Stimulated activated CD4-positive, alpha-beta T cell treated with anti-CD3 and anti-CD28 coated beads, TNF-alpha, amount 100 ng/mL, for 48 hours (primary cell): ENCODE measurements around the gene POLR2J.
A peak's percentile ranks its signal among the peaks of the same experiment; 100 is the strongest.
"Not testable (repeated sequence)": the region's sequence is repeated elsewhere in the genome, so short reads cannot be mapped to it uniquely, and the experiment has no call there.

Experiments used
- DNase-seq, 3 donors: peaks; one replicate each; pipeline ENCODE4 v3.0.0-alpha.2; 2020; ENCODE audit warnings: low read depth in 3 of 3

POLR2J gene

GRCh38 chr7:102466097-102466496 is 12.6 kb downstream of the POLR2J start:
- DNase-seq = no peak

- peak; percentile 91 to 96 (median 92) for DNase-seq
Observed at GRCh38 chr7:102464577-102465280, 14.0 kb downstream of the POLR2J start, which contains the start of the genes ALKBH4 and LRWD1. Gene ALKBH4, minus strand, starts transcription at chr7:102464863. Its CDS starts 27 bp downstream, at chr7:102464836. Gene LRWD1, plus strand, starts transcription at chr7:102464984. Its CDS starts 97 bp downstream, at chr7:102465081.

GRCh38 chr7:102463841-102464576 is 14.7 kb downstream of the POLR2J start:
- no peak for DNase-seq

GRCh38 chr7:102460467-102460866 is 18.3 kb downstream of the POLR2J start:
- no peak for DNase-seq

- DNase-seq = no peak
Observed at GRCh38 chr7:102459221-102459844, 19.4 kb downstream of the POLR2J start.

GRCh38 chr7:102457352-102457924 is 21.3 kb downstream of the POLR2J start:
- no peak for DNase-seq

GRCh38 chr7:102456327-102456726 is 22.4 kb downstream of the POLR2J start:
- DNase-seq = no peak

GRCh38 chr7:102455596-102455995 is 23.1 kb downstream of the POLR2J start:
- DNase-seq = no peak

GRCh38 chr7:102454932-102455331 is 23.8 kb downstream of the POLR2J start:
- not testable (repeated sequence) for DNase-seq

GRCh38 chr7:102454468-102454867 is 24.3 kb downstream of the POLR2J start:
- no peak for DNase-seq

- no peak for DNase-seq
Observed at GRCh38 chr7:102453319-102453718, 25.4 kb downstream of the POLR2J start.

GRCh38 chr7:102452451-102452850 is 26.3 kb downstream of the POLR2J start:
- no peak for DNase-seq

- DNase-seq = no peak
Observed at GRCh38 chr7:102451371-102452054, 27.2 kb downstream of the POLR2J start.

GRCh38 chr7:102450242-102450641 is 28.5 kb downstream of the POLR2J start:
- DNase-seq = peak in 1 of 3 donors; percentile 34

- DNase-seq = no peak
Observed at GRCh38 chr7:102449136-102449535, 29.6 kb downstream of the POLR2J start.

- no peak for DNase-seq
Observed at GRCh38 chr7:102447311-102447710, 31.4 kb downstream of the POLR2J start.

GRCh38 chr7:102446387-102447156 is 32.1 kb downstream of the POLR2J start:
- DNase-seq = no peak

GRCh38 chr7:102445674-102446071 is 33.0 kb downstream of the POLR2J start:
- no peak for DNase-seq

- DNase-seq = no peak
Observed at GRCh38 chr7:102444961-102445673, 33.6 kb downstream of the POLR2J start.
